RWPE2 (cell line): ENCODE measurements around the gene PNMA8B.
A peak's percentile ranks its signal among the peaks of the same experiment; 100 is the strongest.

Experiments
- ATAC-seq: fragments of 200-7000 bp; cut with Tn5 transposase; 3 replicates; pipeline ENCODE4 v1.9.1; 2021; ENCODE audit warnings: low read depth
- DNase-seq: peaks from one replicate; pipeline ENCODE4 v3.0.0-alpha.2; 2020; ENCODE audit warnings: low spot score
- H3K27ac ChIP-seq: fragments of 450-650 bp; 2 replicates; pipeline ENCODE4 v1.5.1; 2017; ENCODE audit warnings: mild to moderate bottlenecking; ENCODE audit not compliant: poor library complexity, severe bottlenecking
- H3K27me3 ChIP-seq: fragments of 250-450 bp; sonication (Bioruptor Pico); 2 replicates; pipeline ENCODE4 v1.5.1; 2021; ENCODE audit warnings: mild to moderate bottlenecking, moderate library complexity; ENCODE audit not compliant: insufficient read depth, poor library complexity, severe bottlenecking
- H3K36me3 ChIP-seq: fragments of 250-450 bp; sonication (Bioruptor Pico); 2 replicates; pipeline ENCODE4 v1.5.1; 2020; ENCODE audit warnings: low read depth, mild to moderate bottlenecking, moderate library complexity
- H3K4me1 ChIP-seq: fragments of 250-450 bp; sonication (Bioruptor Pico); 2 replicates; pipeline ENCODE4 v1.5.1; 2021; ENCODE audit warnings: mild to moderate bottlenecking, moderate library complexity; ENCODE audit not compliant: insufficient read depth, poor library complexity, severe bottlenecking
- H3K4me3 ChIP-seq: fragments of 250-450 bp; sonication (Bioruptor Pico); 2 replicates; pipeline ENCODE4 v1.5.1; 2021; ENCODE audit warnings: mild to moderate bottlenecking, moderate library complexity; ENCODE audit not compliant: severe bottlenecking
- H3K9me3 ChIP-seq: fragments of 250-450 bp; sonication (Bioruptor Pico); 2 replicates; pipeline ENCODE4 v1.5.1; 2021; ENCODE audit warnings: mild to moderate bottlenecking, moderate library complexity; ENCODE audit not compliant: severe bottlenecking
- TF ChIP-seq, protein P1 (sequence below): fragments of 450-650 bp; IDR thresholded peaks from one replicate; pipeline ENCODE4 v1.5.1; 2017; ENCODE audit warnings: mild to moderate bottlenecking, moderate library complexity; ENCODE audit not compliant: poor library complexity, severe bottlenecking

PNMA8B gene

DNA sequence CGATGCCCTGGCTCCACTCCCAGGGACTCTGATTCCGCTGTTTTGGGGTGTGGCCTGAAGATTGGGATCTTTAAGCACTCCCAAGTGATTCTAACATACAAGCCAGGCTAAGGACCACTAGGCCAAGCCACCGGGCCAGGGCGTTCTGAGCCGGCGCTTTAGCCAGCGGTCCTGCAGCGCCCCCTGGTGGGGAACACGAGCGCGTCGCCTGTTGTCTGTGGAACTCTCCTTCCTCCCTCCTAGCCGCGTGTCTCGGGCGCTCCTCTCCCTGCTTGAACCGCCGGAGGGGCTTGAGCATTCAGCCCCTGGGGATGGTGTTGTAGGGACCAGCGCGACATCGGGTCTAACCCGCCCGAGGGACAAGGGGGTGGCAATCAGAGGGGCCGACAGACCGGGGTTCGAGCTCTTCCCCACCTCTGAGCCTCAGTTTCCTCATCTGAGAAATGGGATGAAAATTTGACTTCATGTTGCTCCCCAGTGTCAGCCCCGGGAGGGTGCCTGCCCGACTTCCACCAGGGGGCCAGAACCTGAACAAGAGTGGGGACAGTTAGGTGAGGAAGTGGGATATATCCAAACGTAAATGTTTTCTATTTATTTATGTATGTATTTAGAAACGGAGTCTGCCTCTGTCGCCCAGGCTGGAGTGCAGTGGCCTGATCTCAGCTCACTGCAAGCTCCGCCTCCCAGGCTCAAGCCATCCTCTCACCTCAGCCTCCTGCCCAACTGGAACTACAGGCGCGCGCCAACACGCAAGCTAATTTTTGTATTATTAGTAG is 18.0 kb upstream of the PNMA8B start:
- no peaks in the 10 kb centered on the region for H3K36me3 ChIP-seq
- H3K27ac ChIP-seq, result no peak overlapping the region
- no peak for DNase-seq
- H3K4me1 ChIP-seq, result no peaks in the 10 kb centered on the region
- ATAC-seq, result peak; percentile 80
- TF ChIP-seq, protein P1, sequence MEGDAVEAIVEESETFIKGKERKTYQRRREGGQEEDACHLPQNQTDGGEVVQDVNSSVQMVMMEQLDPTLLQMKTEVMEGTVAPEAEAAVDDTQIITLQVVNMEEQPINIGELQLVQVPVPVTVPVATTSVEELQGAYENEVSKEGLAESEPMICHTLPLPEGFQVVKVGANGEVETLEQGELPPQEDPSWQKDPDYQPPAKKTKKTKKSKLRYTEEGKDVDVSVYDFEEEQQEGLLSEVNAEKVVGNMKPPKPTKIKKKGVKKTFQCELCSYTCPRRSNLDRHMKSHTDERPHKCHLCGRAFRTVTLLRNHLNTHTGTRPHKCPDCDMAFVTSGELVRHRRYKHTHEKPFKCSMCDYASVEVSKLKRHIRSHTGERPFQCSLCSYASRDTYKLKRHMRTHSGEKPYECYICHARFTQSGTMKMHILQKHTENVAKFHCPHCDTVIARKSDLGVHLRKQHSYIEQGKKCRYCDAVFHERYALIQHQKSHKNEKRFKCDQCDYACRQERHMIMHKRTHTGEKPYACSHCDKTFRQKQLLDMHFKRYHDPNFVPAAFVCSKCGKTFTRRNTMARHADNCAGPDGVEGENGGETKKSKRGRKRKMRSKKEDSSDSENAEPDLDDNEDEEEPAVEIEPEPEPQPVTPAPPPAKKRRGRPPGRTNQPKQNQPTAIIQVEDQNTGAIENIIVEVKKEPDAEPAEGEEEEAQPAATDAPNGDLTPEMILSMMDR, result peak; percentile 93
- no peaks in the 10 kb centered on the region for H3K27me3 ChIP-seq
- no peaks in the 10 kb centered on the region for H3K9me3 ChIP-seq
- no peak overlapping the region for H3K4me3 ChIP-seq

DNA sequence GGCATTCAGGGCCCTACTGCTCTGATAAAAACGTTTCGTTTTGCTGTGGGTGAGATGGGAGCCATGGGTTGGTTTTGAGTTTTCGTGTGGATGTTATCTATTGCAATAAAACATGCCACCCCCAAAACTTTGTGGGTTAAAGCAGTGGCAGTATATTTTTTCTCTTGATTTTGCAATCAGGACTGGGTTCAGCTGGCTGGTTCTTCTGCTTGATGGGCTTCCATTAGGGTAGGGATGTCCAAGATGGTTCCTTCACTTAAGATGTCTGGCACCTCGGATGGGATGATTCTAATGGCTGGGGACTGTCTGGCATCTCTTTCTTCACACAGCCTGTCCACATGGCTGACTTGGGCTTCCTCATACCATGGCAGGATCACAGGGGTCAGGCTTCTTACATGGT is 15.6 kb upstream of the PNMA8B start:
- Histone ChIP-seq H3K27me3 (no peaks in the 10 kb centered on the region), H3K4me3 (no peak overlapping the region), H3K27ac (no peak overlapping the region), H3K36me3 (no peaks in the 10 kb centered on the region), H3K4me1 (no peaks in the 10 kb centered on the region), H3K9me3 (no peaks in the 10 kb centered on the region)
- ATAC-seq (no peak), DNase-seq (no peak)
- TF ChIP-seq, protein P1, result no peak

DNA sequence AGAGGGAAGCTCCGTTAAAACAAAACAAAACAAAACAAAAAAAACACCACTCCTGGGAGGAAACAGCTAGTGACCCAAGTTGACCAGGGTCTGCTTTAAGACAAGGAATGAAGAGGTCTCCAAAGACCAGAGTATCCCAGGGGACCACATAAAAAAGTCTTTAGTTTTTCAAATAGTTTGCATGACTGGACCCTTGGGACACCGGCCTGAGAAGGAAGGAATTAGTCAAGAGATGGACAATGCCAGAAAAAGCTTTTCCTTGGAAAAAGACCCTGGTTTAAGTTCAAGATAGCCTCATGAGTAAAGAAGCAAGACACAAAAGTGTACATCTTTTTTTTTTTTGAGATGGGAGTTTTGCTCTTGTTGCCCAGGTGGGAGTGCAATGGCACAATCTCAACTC is 12.5 kb upstream of the PNMA8B start:
- TF ChIP-seq, protein P1, result no peak

DNA sequence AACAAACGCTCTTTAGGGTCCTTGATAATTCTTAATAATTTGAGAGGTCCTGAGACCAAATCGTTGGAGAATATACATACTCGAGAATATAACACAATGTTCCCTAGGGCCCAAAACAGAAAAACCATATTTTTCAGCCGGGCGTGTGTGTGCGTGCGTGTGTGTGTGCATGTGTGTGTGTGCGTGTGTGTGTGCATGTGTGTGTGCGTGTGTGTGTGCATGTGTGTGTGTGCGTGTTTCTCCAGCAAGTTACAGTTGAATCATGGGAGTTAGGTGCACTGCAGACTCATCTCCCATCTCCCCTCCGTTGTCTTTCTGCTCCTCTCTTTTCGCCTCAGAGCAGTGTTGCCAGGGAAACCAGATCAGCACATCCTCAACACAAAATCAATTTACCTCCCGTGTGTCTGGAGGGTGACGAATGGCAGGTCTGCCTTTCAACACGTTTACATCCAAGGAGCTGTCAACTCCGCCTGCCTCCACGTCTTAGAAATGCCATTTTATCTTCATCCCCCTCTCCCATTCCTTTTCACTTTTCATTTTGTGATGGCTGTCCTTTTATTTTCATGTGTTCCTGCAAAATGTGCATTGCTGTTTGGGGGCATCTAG is 8.3 kb upstream of the PNMA8B start:
- TF ChIP-seq, protein P1, result no peak
- no peak overlapping the region for H3K27ac ChIP-seq
- ATAC-seq, result no peak
- H3K4me1 ChIP-seq, result no peaks in the 10 kb centered on the region
- H3K36me3 ChIP-seq, result no peaks in the 10 kb centered on the region
- no peaks in the 10 kb centered on the region for H3K9me3 ChIP-seq
- no peak overlapping the region for H3K4me3 ChIP-seq
- DNase-seq, result no peak
- H3K27me3 ChIP-seq, result no peaks in the 10 kb centered on the region

More for the DNA sequence above, 12.5 kb upstream of the PNMA8B start:
- DNase-seq (no peak), ATAC-seq (no peak)
- H3K4me3 ChIP-seq, result no peak overlapping the region
- no peaks in the 10 kb centered on the region for H3K4me1 ChIP-seq
- no peaks in the 10 kb centered on the region for H3K27me3 ChIP-seq
- no peaks in the 10 kb centered on the region for H3K36me3 ChIP-seq
- H3K27ac ChIP-seq, result no peak overlapping the region
- H3K9me3 ChIP-seq, result no peaks in the 10 kb centered on the region

DNA sequence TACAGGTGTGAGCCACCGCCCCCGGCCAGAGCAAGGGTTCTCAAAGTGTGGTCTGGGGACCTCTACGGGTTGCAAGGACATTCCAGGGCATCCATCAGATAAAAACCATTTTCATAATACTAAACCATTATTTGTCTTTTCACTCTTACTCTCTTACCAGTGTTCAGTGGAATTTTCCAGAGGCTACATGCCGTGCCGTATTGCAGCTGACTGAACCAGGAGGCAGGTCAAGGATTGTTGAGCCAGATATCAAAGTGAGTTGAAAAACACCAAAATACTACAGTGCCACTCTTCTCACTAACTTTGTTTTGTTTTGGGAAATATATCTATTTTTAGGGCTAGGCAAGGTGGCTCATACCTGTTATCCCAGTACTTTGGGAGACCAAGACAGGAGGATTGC is 7.2 kb upstream of the PNMA8B start:
- H3K9me3 ChIP-seq, result no peaks in the 10 kb centered on the region
- no peak overlapping the region for H3K4me3 ChIP-seq
- ATAC-seq (no peak), DNase-seq (no peak)
- no peaks in the 10 kb centered on the region for H3K4me1 ChIP-seq
- no peak overlapping the region for H3K27ac ChIP-seq
- H3K27me3 ChIP-seq, result no peaks in the 10 kb centered on the region
- H3K36me3 ChIP-seq, result no peaks in the 10 kb centered on the region
- TF ChIP-seq, protein P1, result no peak
